Activated CD4-positive, alpha-beta memory T cell treated with anti-CD3 and anti-CD28 coated beads, Interleukin-2, amount 10 ng/mL, durations not matched to agents 7 days and 5 days (primary cell): Measurements from ENCODE around the gene PEPD. TPM values are rescaled to one million over a fixed set of nuclear protein-coding genes. Genes with fewer than 3 reads are reported as not detected.

Experiments used
- CTCF ChIA-PET: fragments of 350-600 bp; sonication (Branson Sonifier 250); formaldehyde crosslinking; loops from one replicate; lab custom pipeline; 2021; ENCODE audit warnings: antibody characterized with exemption, inconsistent platforms; lab: Charles Lee
- POLR2A ChIA-PET: fragments of 350-600 bp; sonication (Branson Sonifier 250); formaldehyde crosslinking; loops from one replicate; lab custom pipeline; 2021; ENCODE audit warnings: antibody characterized with exemption; lab: Charles Lee
- DNase-seq: peaks from one replicate; pipeline ENCODE4 v3.0.0-alpha.2; 2020
- H3K27ac Mint-ChIP-seq: one replicate; pipeline ENCODE4 v1.8.0; 2021; ENCODE audit warnings: mild to moderate bottlenecking, mixed read lengths
- H3K27me3 Mint-ChIP-seq: one replicate; pipeline ENCODE4 v1.8.0; 2021; ENCODE audit warnings: mixed read lengths
- H3K36me3 Mint-ChIP-seq: one replicate; pipeline ENCODE4 v1.8.0; 2021; ENCODE audit warnings: low read depth, mixed read lengths
- H3K4me1 Mint-ChIP-seq: one replicate; pipeline ENCODE4 v1.8.0; 2021; ENCODE audit warnings: mixed read lengths
- H3K4me3 Mint-ChIP-seq: one replicate; pipeline ENCODE4 v1.8.0; 2021; ENCODE audit warnings: mild to moderate bottlenecking, mixed read lengths
- H3K9me3 Mint-ChIP-seq: one replicate; pipeline ENCODE4 v1.8.0; 2021; ENCODE audit warnings: mixed read lengths
- total RNA-seq, 2 experiments: library from RNA; stranded (reverse); gene quantifications; one replicate each; pipeline ENCODE4 v1.2.3, GENCODE V29; 2021

Gene PEPD
- total RNA-seq, 2 experiments from 2014 or later, result 33.3 to 36.6 TPM

DNA sequence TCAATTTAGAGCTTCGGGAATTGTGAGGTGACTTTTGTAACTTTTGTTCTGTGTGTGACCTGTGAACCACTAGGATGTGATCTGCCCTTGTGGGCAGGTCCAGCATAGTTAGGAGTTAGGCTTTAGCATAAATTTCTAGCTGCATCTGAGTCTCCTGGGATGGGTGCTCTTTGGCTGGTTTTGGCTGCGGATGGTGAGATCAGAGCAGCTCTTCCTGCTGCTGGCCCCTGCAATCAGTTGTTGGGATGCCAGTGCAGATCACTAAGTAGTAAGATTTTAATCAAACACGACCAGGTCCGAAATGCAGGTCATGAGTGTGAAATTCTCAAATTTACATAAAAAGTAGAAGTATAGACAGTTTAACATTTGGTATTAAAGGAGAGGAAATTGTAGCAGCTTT is 139.6 kb downstream of the PEPD start:
- Mint-ChIP-seq H3K9me3 (no peaks in the 10 kb centered on the region), H3K27ac (no peak overlapping the region), H3K4me1 (peaks cover 22% of the 10 kb centered on the region), H3K27me3 (no peaks in the 10 kb centered on the region), H3K4me3 (no peak overlapping the region), H3K36me3 (peaks cover 33% of the 10 kb centered on the region)
- DNase-seq, result no peak
- POLR2A ChIA-PET, result interaction anchor here (0.5 to 4.6 kb wide), 2 partner anchors 8 to 41 kb away, joined by 3 to 20 read pairs; partner anchors contain the start of gene CEBPG
- CTCF ChIA-PET, result interaction anchor here (1.1 to 1.4 kb wide), 3 partner anchors 25 to 147 kb away, joined by 3 to 5 read pairs (median 4); no protein-coding TSS in a partner anchor

- Mint-ChIP-seq H3K4me1 (peaks cover 31% of the 10 kb centered on the region), H3K4me3 (no peak overlapping the region), H3K27ac (no peak overlapping the region), H3K9me3 (no peaks in the 10 kb centered on the region), H3K27me3 (no peaks in the 10 kb centered on the region), H3K36me3 (peaks cover 41% of the 10 kb centered on the region)
- ChIA-PET POLR2A (no interaction called here), CTCF (interaction anchor here (0.7 to 1.1 kb wide), 2 partner anchors 35 to 145 kb away, joined by 3 read pairs; no protein-coding TSS in a partner anchor)
- DNase-seq, result no peak
Measured at GRCh38 chr19:33381101-33381500, 140.5 kb downstream of the PEPD start.

- no peak overlapping the region for H3K27ac Mint-ChIP-seq
- peaks cover 53% of the 10 kb centered on the region for H3K36me3 Mint-ChIP-seq
- ChIA-PET POLR2A (no interaction called here), CTCF (interaction anchor here (1.3 to 1.4 kb wide), 2 partner anchors 21 to 37 kb away, joined by 3 read pairs; no protein-coding TSS in a partner anchor)
- DNase-seq, result no peak
- no peaks in the 10 kb centered on the region for H3K9me3 Mint-ChIP-seq
- no peak overlapping the region for H3K4me3 Mint-ChIP-seq
- H3K27me3 Mint-ChIP-seq, result no peaks in the 10 kb centered on the region
- peaks cover 49% of the 10 kb centered on the region for H3K4me1 Mint-ChIP-seq
Measured at GRCh38 chr19:33379151-33379829, 142.3 kb downstream of the PEPD start.

- Mint-ChIP-seq H3K4me3 (no peak overlapping the region), H3K4me1 (peaks cover 53% of the 10 kb centered on the region), H3K27ac (no peak overlapping the region), H3K36me3 (peaks cover 50% of the 10 kb centered on the region), H3K27me3 (no peaks in the 10 kb centered on the region), H3K9me3 (no peaks in the 10 kb centered on the region)
- DNase-seq, result no peak
- POLR2A ChIA-PET, result interaction anchor here (1.0 to 1.3 kb wide), 3 partner anchors 11 to 218 kb away, joined by 3 to 4 read pairs (median 3); no protein-coding TSS in a partner anchor
- CTCF ChIA-PET, result interaction anchor here (0.9 to 2.1 kb wide), 5 partner anchors 19 to 194 kb away, joined by 3 to 8 read pairs (median 3); no protein-coding TSS in a partner anchor
Measured at GRCh38 chr19:33377586-33378475, 143.8 kb downstream of the PEPD start.

DNA sequence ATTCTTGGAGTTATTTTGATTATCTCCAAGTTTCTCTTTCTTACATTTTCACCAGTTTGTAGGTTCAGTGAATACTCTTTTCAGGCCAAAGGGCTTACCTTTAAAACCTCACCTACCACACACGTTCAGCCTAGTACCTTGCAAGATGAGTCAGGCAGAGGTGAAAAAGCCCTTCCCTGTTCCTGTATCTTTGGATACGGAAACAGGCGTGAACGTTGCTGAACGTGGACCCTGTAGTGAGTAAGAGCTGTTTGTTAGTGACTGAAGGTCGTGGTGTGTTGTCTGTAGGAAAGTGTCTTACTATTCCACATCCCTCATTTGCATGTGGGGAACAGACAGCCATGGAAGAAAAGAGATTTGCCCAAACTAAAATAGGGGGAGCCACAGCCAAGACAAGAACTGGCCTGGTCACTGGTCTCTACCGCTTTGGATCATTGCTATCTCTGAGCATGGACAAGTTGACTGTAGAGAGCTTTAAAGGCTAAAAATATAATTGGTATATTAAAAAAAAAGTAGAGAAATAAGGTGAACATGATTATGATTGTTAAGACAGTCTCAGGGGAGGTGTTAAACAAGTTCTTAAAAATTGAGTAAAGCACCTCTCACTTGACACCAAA is 144.5 kb downstream of the PEPD start:
- no peak overlapping the region for H3K4me3 Mint-ChIP-seq
- no peak for DNase-seq
- peaks cover 59% of the 10 kb centered on the region for H3K4me1 Mint-ChIP-seq
- ChIA-PET CTCF (interaction anchor here (1.1 to 2.1 kb wide), 3 partner anchors 142 to 200 kb away, joined by 3 to 8 read pairs (median 5); no protein-coding TSS in a partner anchor), POLR2A (interaction anchor here (1.0 to 1.6 kb wide), 3 partner anchors 8 to 217 kb away, joined by 3 to 4 read pairs (median 3); no protein-coding TSS in a partner anchor)
- H3K9me3 Mint-ChIP-seq, result no peaks in the 10 kb centered on the region
- peaks cover 50% of the 10 kb centered on the region for H3K36me3 Mint-ChIP-seq
- no peaks in the 10 kb centered on the region for H3K27me3 Mint-ChIP-seq
- H3K27ac Mint-ChIP-seq, result no peak overlapping the region

DNA sequence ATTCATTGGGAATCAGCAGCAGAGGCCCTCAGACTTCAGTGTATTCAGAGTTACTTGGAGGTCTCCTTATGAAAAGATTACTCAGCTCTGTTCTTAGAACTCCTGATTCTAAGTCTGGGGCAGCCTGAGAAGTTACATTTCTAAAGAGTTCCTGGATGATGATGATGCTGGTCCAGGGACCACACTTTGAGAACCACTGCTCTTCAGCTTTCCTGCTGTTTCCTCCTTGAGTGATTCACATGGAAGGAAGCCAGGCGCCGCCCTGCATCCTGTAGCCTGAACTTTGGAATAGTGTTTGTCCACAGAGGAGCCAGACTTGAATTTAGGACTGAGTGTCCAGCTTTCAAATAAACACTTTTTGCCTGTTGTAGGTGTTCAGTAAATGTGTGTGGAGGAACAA is 145.2 kb downstream of the PEPD start:
- peaks cover 50% of the 10 kb centered on the region for H3K36me3 Mint-ChIP-seq
- no peak for DNase-seq
- peaks cover 59% of the 10 kb centered on the region for H3K4me1 Mint-ChIP-seq
- no peak overlapping the region for H3K4me3 Mint-ChIP-seq
- H3K9me3 Mint-ChIP-seq, result no peaks in the 10 kb centered on the region
- ChIA-PET CTCF (interaction anchor here (1.1 to 2.1 kb wide), 2 partner anchors 141 to 200 kb away, joined by 3 to 8 read pairs; no protein-coding TSS in a partner anchor), POLR2A (interaction anchor here (1.6 kb wide), 1 partner anchor 9 kb away, joined by 4 read pairs; no protein-coding TSS in a partner anchor)
- no peak overlapping the region for H3K27ac Mint-ChIP-seq
- no peaks in the 10 kb centered on the region for H3K27me3 Mint-ChIP-seq

DNA sequence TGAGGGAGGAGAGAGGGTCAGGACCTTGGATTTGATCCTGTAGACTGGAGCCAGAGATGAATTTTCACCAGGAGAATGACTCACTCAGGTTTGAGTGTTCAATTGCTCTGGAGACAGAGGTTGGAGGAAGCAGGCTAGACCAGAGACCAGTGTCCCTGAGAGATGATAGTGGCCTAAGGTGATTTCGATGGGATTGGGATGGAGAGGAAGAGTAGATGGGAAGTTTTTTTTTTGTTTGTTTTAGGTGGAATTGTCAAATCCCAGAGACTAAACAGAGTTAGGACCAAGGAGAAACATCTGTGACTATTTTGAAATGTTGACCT is 145.8 kb downstream of the PEPD start:
- ChIA-PET POLR2A (interaction anchor here (1.6 to 5.9 kb wide), 2 partner anchors 9 to 199 kb away, joined by 4 to 46 read pairs; no protein-coding TSS in a partner anchor), CTCF (interaction anchor here (1.1 to 4.3 kb wide), 3 partner anchors 140 to 199 kb away, joined by 3 to 13 read pairs (median 8); no protein-coding TSS in a partner anchor)
- no peak overlapping the region for H3K27ac Mint-ChIP-seq
- no peaks in the 10 kb centered on the region for H3K27me3 Mint-ChIP-seq
- H3K4me3 Mint-ChIP-seq, result peak overlapping the region; percentile 88
- H3K36me3 Mint-ChIP-seq, result peaks cover 45% of the 10 kb centered on the region
- H3K9me3 Mint-ChIP-seq, result no peaks in the 10 kb centered on the region
- no peak for DNase-seq
- peaks cover 56% of the 10 kb centered on the region for H3K4me1 Mint-ChIP-seq

GRCh38 chr19:33375156-33375836 is 146.3 kb downstream of the PEPD start:
- Mint-ChIP-seq H3K36me3 (peaks cover 44% of the 10 kb centered on the region), H3K4me1 (peaks cover 56% of the 10 kb centered on the region), H3K9me3 (no peaks in the 10 kb centered on the region), H3K27me3 (no peaks in the 10 kb centered on the region), H3K4me3 (peak overlapping the region; percentile 88), H3K27ac (peak overlapping the region; percentile 9)
- DNase-seq, result no peak
- ChIA-PET POLR2A (interaction anchor here (1.8 to 5.9 kb wide), 3 partner anchors 9 to 198 kb away, joined by 7 to 46 read pairs (median 20); no protein-coding TSS in a partner anchor), CTCF (interaction anchor here (0.6 to 4.3 kb wide), 6 partner anchors 10 to 540 kb away, joined by 3 to 13 read pairs (median 4); no protein-coding TSS in a partner anchor)

DNA sequence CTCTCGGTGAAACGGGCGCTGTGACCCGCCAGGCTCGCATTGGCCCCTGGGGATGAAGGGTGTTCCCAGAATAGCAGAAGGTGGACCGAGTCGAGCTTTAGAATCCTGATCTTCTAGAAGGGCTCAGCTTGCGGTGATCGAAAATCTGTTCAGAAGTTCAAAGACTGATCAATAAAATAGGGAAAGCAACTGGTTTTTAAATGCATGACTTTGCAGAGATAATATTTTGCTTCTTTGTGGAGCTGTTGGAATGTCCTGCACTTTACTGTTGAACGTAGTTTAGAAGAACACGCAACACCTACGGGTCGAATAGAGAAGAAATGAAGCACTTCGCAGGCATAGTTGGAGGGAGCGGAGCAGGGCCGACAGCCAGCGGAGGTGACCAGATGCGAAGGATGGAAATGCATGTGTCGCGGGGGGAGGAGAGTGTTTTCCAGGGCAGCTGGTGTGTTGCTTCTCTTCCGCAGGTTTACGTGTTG is 147.3 kb downstream of the PEPD start:
- peak overlapping the region; percentile 69 for H3K27ac Mint-ChIP-seq
- DNase-seq, result no peak
- no peaks in the 10 kb centered on the region for H3K9me3 Mint-ChIP-seq
- no peaks in the 10 kb centered on the region for H3K27me3 Mint-ChIP-seq
- H3K4me1 Mint-ChIP-seq, result peaks cover 55% of the 10 kb centered on the region
- H3K4me3 Mint-ChIP-seq, result peak overlapping the region; percentile 88
- POLR2A ChIA-PET, result interaction anchor here (0.6 to 5.9 kb wide), 13 partner anchors 10 to 798 kb away, joined by 3 to 46 read pairs (median 3); partner anchors contain the start of genes CEP89, FAAP24, LSM14A and NUDT19
- CTCF ChIA-PET, result interaction anchor here (0.6 to 4.3 kb wide), 6 partner anchors 11 to 541 kb away, joined by 3 to 13 read pairs (median 4); no protein-coding TSS in a partner anchor
- H3K36me3 Mint-ChIP-seq, result peaks cover 36% of the 10 kb centered on the region

GRCh38 chr19:33373453-33374235 is 147.9 kb downstream of the PEPD start, which contains the start of gene CEBPG:
Gene CEBPG, plus strand, starts transcription at chr19:33373709. Its CDS starts 5,531 bp downstream, at chr19:33379240.
- DNase-seq, result peak; percentile 95
- Mint-ChIP-seq H3K4me1 (peaks cover 49% of the 10 kb centered on the region), H3K4me3 (peak within 1 kb of the TSS; percentile 88), H3K27ac (peak within 1 kb of the TSS; percentile 82), H3K36me3 (peaks cover 30% of the 10 kb centered on the region), H3K9me3 (no peaks in the 10 kb centered on the region), H3K27me3 (no peaks in the 10 kb centered on the region)
- ChIA-PET CTCF (interaction anchor here (1.0 to 4.3 kb wide), 5 partner anchors 12 to 404 kb away, joined by 3 to 13 read pairs (median 5); no protein-coding TSS in a partner anchor), POLR2A (interaction anchor here (0.6 to 5.9 kb wide), 16 partner anchors 9 to 990 kb away, joined by 3 to 46 read pairs (median 4); partner anchors contain the start of genes CEP89, FAAP24, KCTD15 and LSM14A)
